SK-N-SH (cell line): ENCODE data around the gene CXCL16.

ENCODE experiments used
- CTCF ChIP-seq: fragments of 200-600 bp; sonication (generic); IDR thresholded peaks from 2 replicates; pipeline ENCODE4 v1.6.1; 2017; ENCODE audit warnings: antibody characterized with exemption, mild to moderate bottlenecking, moderate library complexity
- EZH2phosphoT487 ChIP-seq: fragments of 200-600 bp; sonication (generic); IDR thresholded peaks from 2 replicates; pipeline ENCODE4 v1.6.1; 2017; ENCODE audit warnings: low read depth, mixed run types, mild to moderate bottlenecking, antibody characterized with exemption, moderate library complexity, borderline replicate concordance
- FOXJ3 ChIP-seq: sonication (generic); formaldehyde crosslinking; IDR thresholded peaks from 2 replicates; pipeline ENCODE4 v1.5.1; 2020; ENCODE audit warnings: mild to moderate bottlenecking, missing genetic modification reagents
- JUND ChIP-seq: IDR thresholded peaks from 2 replicates; pipeline ENCODE4 v1.4.0; 2012
- MXI1 ChIP-seq: IDR thresholded peaks from 2 replicates; pipeline ENCODE4 v1.6.1; 2012; ENCODE audit warnings: mild to moderate bottlenecking, low read depth, low read length, improper control_type of control experiment
- RCOR1 ChIP-seq: fragments of 150-350 bp; IDR thresholded peaks from 2 replicates; pipeline ENCODE4 v1.6.1; 2017; ENCODE audit warnings: antibody characterized with exemption, low read length
- TEAD4 ChIP-seq: IDR thresholded peaks from 2 replicates; pipeline ENCODE4 v1.4.0; 2012; ENCODE audit warnings: mild to moderate bottlenecking, borderline replicate concordance; ENCODE audit not compliant: insufficient read depth

DNA sequence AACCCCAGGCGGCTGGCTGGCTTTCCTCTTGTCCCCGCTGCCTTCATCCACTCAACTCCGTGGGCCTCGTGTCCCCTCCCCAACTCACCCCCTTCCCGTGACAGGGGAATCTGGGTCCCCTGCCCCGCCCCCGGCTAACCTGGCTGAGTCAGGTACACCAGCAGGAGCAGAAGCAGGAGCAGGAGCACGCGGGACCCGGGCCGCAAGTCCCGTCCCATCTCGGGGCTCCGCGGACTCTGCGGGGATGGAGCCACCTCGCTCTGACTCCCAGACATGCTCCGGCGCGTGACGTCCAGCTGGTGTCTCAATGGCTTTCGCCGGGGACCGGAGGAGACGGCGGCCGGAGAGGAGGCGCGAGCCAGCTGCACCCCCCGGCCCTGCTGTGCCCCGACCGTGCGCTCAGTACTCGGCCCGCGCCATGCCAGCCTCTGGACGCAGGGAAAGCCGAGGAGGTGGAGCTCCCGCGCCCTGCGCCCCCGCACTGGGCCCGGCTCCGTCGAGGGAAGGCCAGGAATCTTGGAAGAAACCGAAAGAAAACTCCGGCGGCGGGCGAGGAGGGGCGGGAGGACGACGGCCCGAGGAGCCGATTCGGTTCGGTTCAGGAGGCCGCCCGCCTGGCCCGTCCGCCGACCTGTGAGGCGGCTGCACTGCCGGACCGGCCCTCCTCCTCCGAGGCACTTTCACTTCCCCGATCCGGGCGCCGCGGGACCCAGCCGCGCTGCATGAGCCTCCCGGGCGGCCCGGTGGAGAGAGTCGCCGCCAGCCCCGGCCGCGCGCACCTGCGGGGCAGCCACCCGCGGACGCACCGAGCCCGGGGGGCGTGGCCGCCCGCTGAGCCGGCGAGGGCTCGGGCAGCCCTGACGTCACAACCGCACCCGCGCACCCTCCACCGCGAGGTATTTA lies at the start of gene CXCL16, which contains the start of gene ZMYND15:
- TF ChIP-seq EZH2phosphoT487 = no peak
- TF ChIP-seq CTCF = no peak
- no peak for TF ChIP-seq FOXJ3 (CRISPR knock-in tag)
- no peak for TF ChIP-seq JUND
- TF ChIP-seq TEAD4 = no peak
- no peak for TF ChIP-seq RCOR1
- no peak for TF ChIP-seq MXI1
